HepG2 (cell line): ENCODE data around the gene CRK. TPM values are rescaled to one million over a fixed set of nuclear protein-coding genes. Genes with fewer than 3 reads are reported as not detected.
A peak's percentile ranks its signal among the peaks of the same experiment; 100 is the strongest.

Experiments
- E2F2 ChIP-seq: sonication (generic); formaldehyde crosslinking; IDR thresholded peaks from 2 replicates; pipeline ENCODE4 v1.4.0; 2020; ENCODE audit warnings: missing genetic modification reagents, borderline replicate concordance
- ERF ChIP-seq: IDR thresholded peaks from 2 replicates; pipeline ENCODE4 v1.6.1; 2018; ENCODE audit warnings: missing biosample characterization, missing genetic modification reagents
- FOSL2 ChIP-seq: sonication (generic); formaldehyde crosslinking; IDR thresholded peaks from 2 replicates; pipeline ENCODE4 v1.4.0; 2020; ENCODE audit warnings: missing genetic modification reagents
- LBX2 ChIP-seq: sonication (generic); formaldehyde crosslinking; IDR thresholded peaks from 2 replicates; pipeline ENCODE4 v1.5.0; 2020; ENCODE audit warnings: missing genetic modification reagents, mild to moderate bottlenecking, borderline replicate concordance
- MBNL3 ChIP-seq: fragments of 250-450 bp; sonication (Bioruptor Pico); conservative IDR thresholded peaks from 2 replicates; pipeline ENCODE4 v1.8.0; 2022; ENCODE audit warnings: mild to moderate bottlenecking, inconsistent platforms
- MLXIP ChIP-seq: sonication (generic); formaldehyde crosslinking; IDR thresholded peaks from 2 replicates; pipeline ENCODE4 v1.9.0; 2021; ENCODE audit warnings: missing genetic modification reagents, borderline replicate concordance
- MTA1 ChIP-seq: sonication (generic); formaldehyde crosslinking; IDR thresholded peaks from 2 replicates; pipeline ENCODE4 v1.4.0; 2020; ENCODE audit warnings: missing genetic modification reagents, mild to moderate bottlenecking, borderline replicate concordance
- MXD3 ChIP-seq: IDR thresholded peaks from 2 replicates; pipeline ENCODE4 v1.6.1; 2016; ENCODE audit warnings: mild to moderate bottlenecking, missing biosample characterization, missing genetic modification reagents
- SIX4 ChIP-seq: sonication (generic); formaldehyde crosslinking; IDR thresholded peaks from 2 replicates; pipeline ENCODE4 v1.4.0; 2020; ENCODE audit warnings: missing genetic modification reagents
- TAF1 ChIP-seq: sonication (generic); formaldehyde crosslinking; IDR thresholded peaks from 2 replicates; pipeline ENCODE4 v1.4.0; 2020; ENCODE audit warnings: missing genetic modification reagents
- TERF1 ChIP-seq: sonication (generic); formaldehyde crosslinking; IDR thresholded peaks from 2 replicates; pipeline ENCODE4 v1.8.0; 2022; ENCODE audit warnings: mild to moderate bottlenecking, missing genetic modification reagents, moderate library complexity
- ZBTB7B ChIP-seq: sonication (generic); formaldehyde crosslinking; IDR thresholded peaks from 2 replicates; pipeline ENCODE4 v1.4.0; 2020; ENCODE audit warnings: missing genetic modification reagents
- ZFP90 ChIP-seq: sonication (generic); formaldehyde crosslinking; IDR thresholded peaks from 2 replicates; pipeline ENCODE4 v1.8.0; 2022; ENCODE audit warnings: missing genetic modification reagents, mild to moderate bottlenecking, inconsistent platforms, borderline replicate concordance
- ZNF646 ChIP-seq: sonication (generic); formaldehyde crosslinking; IDR thresholded peaks from 2 replicates; pipeline ENCODE4 v1.9.0; 2021; ENCODE audit warnings: mild to moderate bottlenecking, missing genetic modification reagents
- ZSCAN29 ChIP-seq: sonication (generic); formaldehyde crosslinking; conservative IDR thresholded peaks from 2 replicates; pipeline ENCODE4 v1.4.0; 2020; ENCODE audit warnings: mild to moderate bottlenecking, missing genetic modification reagents
- polyA plus RNA-seq, 8 experiments: library from polyadenylated mRNA; depleted of rRNA in 3 of 8; stranded (reverse) in 7 of 8; unstranded in 1 of 8; fragments of >200 nt; fragmentation: Illumina TruSeq in 4 of 8; extraction: Trizol in 4 of 8; gene quantifications; 2 replicates each; pipeline versions ENCODE4 v1.2.1 to v1.2.3, GENCODE V29; 2011 to 2016; ENCODE audit warnings: low read depth in 4 of 8, missing spikeins in 1 of 8, mixed read lengths in 1 of 8; ENCODE audit not compliant: insufficient read depth in 1 of 8
- total RNA-seq, 5 experiments: library from RNA; depleted of rRNA; stranded (reverse); fragments of >200 nt; fragmentation: Illumina TruSeq; extraction: Trizol; gene quantifications; 2 replicates each; pipeline ENCODE4 v1.2.3, GENCODE V29; 2016; ENCODE audit warnings: low read depth in 1 of 5

The CRK gene
- total and polyA plus RNA-seq, 2 of the 13 experiments (the other 11 are each of a cell fraction or from before 2014, with no cell fraction given) = 47.4 to 54.2 TPM

GRCh38 chr17:1492249-1493206, 36.5 kb upstream of the CRK start, which contains the start of gene MYO1C (continued):
- TF ChIP-seq ERF (CRISPR knock-in tag) (no peak), ZFP90 (CRISPR knock-in tag) (no peak), FOSL2 (CRISPR knock-in tag) (no peak), MXD3 (no peak), E2F2 (no peak), ZNF646 (no peak), LBX2 (CRISPR knock-in tag) (no peak), TAF1 (no peak; the same call in 1 of the 2 replicates), MTA1 (CRISPR knock-in tag) (peak; percentile 25; the same call in 1 of the 2 replicates), ZSCAN29 (CRISPR knock-in tag) (no peak), SIX4 (CRISPR knock-in tag) (no peak), MBNL3 (CRISPR knock-in tag) (no peak), MLXIP (CRISPR knock-in tag) (no peak), ZBTB7B (CRISPR knock-in tag) (no peak), TERF1 (CRISPR knock-in tag) (no peak)
